Gastrocnemius medialis (tissue), 4 donors: ENCODE measurements around the gene TGM3.

ENCODE experiments used
- POLR2A ChIP-seq, 2 donors: fragments of 450-650 bp; IDR thresholded peaks; one replicate each; pipeline ENCODE4 v1.6.1; 2017; ENCODE audit warnings: antibody characterized with exemption in 2 of 2, mild to moderate bottlenecking in 2 of 2, moderate library complexity in 2 of 2
- TF ChIP-seq, protein P1 (sequence below), 5 experiments: fragments of 450-650 bp in 3 of 5; fragments of 200-600 bp in 2 of 5; sonication (generic) in 2 of 5; IDR thresholded peaks in 4 of 5; conservative IDR thresholded peaks in 1 of 5; 1 replicate in 4 of 5; 2 replicates in 1 of 5; pipeline ENCODE4 v1.5.1; 2016 to 2019; ENCODE audit warnings: antibody characterized with exemption in 5 of 5, mild to moderate bottlenecking in 3 of 5, moderate library complexity in 3 of 5

GRCh38 chr20:2387580-2387979 lies 91.8 kb downstream of the TGM3 start:
- TF ChIP-seq, protein P1, sequence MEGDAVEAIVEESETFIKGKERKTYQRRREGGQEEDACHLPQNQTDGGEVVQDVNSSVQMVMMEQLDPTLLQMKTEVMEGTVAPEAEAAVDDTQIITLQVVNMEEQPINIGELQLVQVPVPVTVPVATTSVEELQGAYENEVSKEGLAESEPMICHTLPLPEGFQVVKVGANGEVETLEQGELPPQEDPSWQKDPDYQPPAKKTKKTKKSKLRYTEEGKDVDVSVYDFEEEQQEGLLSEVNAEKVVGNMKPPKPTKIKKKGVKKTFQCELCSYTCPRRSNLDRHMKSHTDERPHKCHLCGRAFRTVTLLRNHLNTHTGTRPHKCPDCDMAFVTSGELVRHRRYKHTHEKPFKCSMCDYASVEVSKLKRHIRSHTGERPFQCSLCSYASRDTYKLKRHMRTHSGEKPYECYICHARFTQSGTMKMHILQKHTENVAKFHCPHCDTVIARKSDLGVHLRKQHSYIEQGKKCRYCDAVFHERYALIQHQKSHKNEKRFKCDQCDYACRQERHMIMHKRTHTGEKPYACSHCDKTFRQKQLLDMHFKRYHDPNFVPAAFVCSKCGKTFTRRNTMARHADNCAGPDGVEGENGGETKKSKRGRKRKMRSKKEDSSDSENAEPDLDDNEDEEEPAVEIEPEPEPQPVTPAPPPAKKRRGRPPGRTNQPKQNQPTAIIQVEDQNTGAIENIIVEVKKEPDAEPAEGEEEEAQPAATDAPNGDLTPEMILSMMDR (IDR thresholded peaks at IDR 0.05 in 4 of 5, conservative IDR thresholded peaks at IDR 0.05 in 1 of 5): no peak
- TF ChIP-seq POLR2A (IDR thresholded peaks at IDR 0.05): no peak
